ENCODE measurements around the gene SLFN12L. TPM values are rescaled to one million over a fixed set of nuclear protein-coding genes. Genes with fewer than 3 reads are reported as not detected.

The SLFN12L gene
- total RNA-seq, 8 experiments from 2014 or later = 0.10 to 0.57 (median 0.19) TPM; not detected in 4

DNA sequence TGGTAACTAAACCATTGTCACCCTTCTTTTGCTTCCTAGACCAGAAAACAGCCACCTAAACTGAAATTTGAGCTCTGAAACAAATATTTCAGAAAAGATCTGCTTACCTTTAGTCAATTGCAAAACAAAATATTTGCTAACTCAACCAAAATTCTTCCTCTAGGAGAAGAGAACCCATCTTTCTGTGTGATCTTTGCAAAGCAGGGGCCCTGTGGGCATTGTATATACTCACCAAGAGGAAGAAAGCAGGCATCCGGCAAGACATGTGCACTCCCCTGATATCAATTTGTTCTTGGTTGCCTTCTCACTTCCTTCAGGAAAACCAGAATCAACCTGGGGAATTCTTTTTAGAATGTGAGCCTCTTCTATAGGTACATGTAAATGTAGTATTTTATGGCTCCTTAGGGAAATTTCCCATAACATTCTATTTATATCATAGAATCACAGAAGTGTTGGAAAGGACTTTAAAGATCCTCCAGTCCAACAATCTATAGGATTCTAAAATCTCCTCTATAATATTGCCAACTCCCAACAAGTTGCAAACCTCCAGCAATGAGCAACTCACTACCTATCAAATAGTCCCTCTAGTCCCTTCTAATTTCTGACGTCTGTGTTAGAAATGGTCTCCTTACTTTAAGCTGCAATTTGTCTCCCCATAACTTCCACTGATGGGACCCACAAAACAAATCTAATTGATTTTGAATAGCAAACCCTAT, 22.2 kb upstream of the SLFN12L start:
- WGBS, 10 experiments = 29 to 100% (median 50%) methylated on average over 1 to 2 of the region's 2 CpGs; no CpG with 5 or more reads in 1 of the 10 experiments
- H3K27ac ChIP-seq = no peak overlapping the region
- no peak overlapping the region for H3K4me3 ChIP-seq
- H3K4me1 ChIP-seq (replicated peaks in 1 of 2) = no peaks in the 10 kb centered on the region
- in situ Hi-C loops (cut with MboI; ENCODE audit: low pct_unique_long_range_greater_than_20kb in 2 of 9, low sequenced_read_pairs in 9 of 9, unreplicated experiment in 9 of 9) = no loop called here
- no peak for ATAC-seq (replicated peaks in 6 of 8)

DNA sequence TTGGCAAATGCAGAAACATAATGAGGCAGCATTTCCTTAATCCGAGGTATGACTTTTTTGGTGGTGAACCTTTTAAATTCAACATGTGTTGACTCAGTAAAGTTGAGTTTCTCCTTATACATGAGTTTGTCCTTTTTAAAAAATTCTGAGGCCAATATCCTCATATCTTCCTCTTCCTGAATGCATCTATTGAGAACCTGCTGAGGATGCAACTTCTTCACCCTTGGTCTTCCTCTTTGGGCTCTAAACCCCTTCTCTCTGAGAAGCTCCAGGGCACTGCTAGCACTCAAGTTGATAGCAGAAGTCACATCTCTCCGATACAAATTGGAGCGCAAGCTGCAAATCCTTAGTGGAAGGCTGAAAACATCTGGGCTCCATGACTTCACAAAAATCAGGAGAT, 19.9 kb upstream of the SLFN12L start:
- Histone ChIP-seq H3K4me1 (replicated peaks in 1 of 2) (no peaks in the 10 kb centered on the region), H3K27ac (no peak overlapping the region), H3K4me3 (no peak overlapping the region)
- WGBS, 10 experiments = 5 to 100% (median 73%) methylated on average over 1 to 3 of the region's 3 CpGs; no CpG with 5 or more reads in 2 of the 10 experiments
- in situ Hi-C loops (cut with MboI; ENCODE audit: low pct_unique_long_range_greater_than_20kb in 2 of 9, low sequenced_read_pairs in 9 of 9, unreplicated experiment in 9 of 9) = no loop called here
- ATAC-seq (replicated peaks in 6 of 8) = no peak

DNA sequence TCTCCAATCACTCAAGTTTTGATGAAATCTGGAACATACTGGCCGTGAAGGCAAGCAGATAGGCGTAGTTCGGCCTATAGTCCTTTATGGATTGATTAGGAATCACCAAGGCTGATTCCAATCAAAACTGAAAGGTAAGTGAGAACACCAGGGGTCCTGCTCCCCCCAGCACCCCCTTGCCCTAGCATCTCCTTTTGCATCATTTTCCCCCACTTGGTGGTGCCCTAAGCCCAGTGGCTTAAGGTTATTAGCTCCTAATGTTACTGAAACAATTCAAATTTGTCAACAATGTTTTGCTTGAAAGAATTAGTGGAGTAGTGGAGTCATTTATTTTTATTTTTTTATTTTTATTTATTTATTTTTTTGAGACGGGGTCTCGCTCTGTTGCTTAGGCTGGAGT, 18.2 kb upstream of the SLFN12L start:
- Histone ChIP-seq H3K4me3 (no peak overlapping the region), H3K4me1 (replicated peaks in 1 of 2) (no peaks in the 10 kb centered on the region), H3K27ac (no peak overlapping the region)
- in situ Hi-C loops (cut with MboI; ENCODE audit: low pct_unique_long_range_greater_than_20kb in 2 of 9, low sequenced_read_pairs in 9 of 9, unreplicated experiment in 9 of 9) = no loop called here
- 29 to 93% (median 53%) methylated on average over 2 to 5 of the region's 5 CpGs; no CpG with 5 or more reads in 1 of the 10 experiments for WGBS, 10 experiments
- ATAC-seq (replicated peaks in 6 of 8) = no peak

DNA sequence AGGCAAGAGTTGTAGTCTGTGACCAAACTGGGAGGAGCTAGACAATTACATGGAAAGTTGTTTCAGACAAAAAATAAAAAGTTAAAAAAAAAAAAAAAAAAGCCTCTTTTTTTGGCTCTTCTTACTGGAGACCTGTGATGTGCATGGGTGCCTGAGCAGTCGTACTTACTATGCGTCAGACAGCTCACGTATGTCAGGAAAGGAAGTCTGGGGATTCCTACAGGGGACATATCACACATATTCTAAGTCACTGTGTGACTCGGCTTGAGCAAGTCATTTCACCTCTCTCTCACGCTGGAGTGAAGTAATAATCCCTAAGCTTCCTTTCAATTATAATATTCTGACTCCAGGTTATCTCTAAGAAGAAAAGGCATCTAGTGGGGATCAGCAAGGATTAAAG, 17.2 kb upstream of the SLFN12L start:
- H3K4me1 ChIP-seq (replicated peaks in 1 of 2) = no peaks in the 10 kb centered on the region
- in situ Hi-C loops (cut with MboI; ENCODE audit: low pct_unique_long_range_greater_than_20kb in 2 of 9, low sequenced_read_pairs in 9 of 9, unreplicated experiment in 9 of 9) = no loop called here
- no peak overlapping the region for H3K27ac ChIP-seq
- no peak overlapping the region for H3K4me3 ChIP-seq
- ATAC-seq (replicated peaks in 6 of 8) = peak in 1 of 8 experiments; percentile 14
- 4 to 100% (median 64%) methylated on average over 1 to 5 of the region's 5 CpGs; no CpG with 5 or more reads in 2 of the 10 experiments for WGBS, 10 experiments

DNA sequence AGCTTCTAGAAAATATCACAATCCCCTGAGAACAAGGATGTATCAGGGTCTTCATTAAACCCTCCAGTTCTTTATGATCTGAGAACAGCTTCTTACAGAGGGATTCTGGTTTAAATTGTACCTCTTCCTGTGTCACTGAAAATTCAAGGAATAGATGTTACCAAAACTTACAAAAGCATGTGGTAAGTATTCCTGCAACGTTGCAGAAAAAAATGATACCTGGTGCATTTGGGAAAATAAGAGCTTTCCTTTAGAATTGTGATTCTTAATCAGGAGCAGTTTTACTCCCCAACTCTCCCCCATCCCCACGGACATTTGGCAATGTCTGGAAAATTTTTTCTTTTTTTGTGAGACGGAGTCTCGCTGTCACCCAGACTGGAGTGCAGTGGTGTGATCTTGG, 15.8 kb upstream of the SLFN12L start:
- Histone ChIP-seq H3K4me1 (replicated peaks in 1 of 2) (no peaks in the 10 kb centered on the region), H3K4me3 (no peak overlapping the region), H3K27ac (no peak overlapping the region)
- WGBS, 10 experiments = 0 to 86% (median 70%) methylated on average over 1 to 2 of the region's 4 CpGs; no CpG with 5 or more reads in 1 of the 10 experiments
- ATAC-seq (replicated peaks in 6 of 8) = no peak
- in situ Hi-C loops (cut with MboI; ENCODE audit: low pct_unique_long_range_greater_than_20kb in 2 of 9, low sequenced_read_pairs in 9 of 9, unreplicated experiment in 9 of 9) = no loop called here

DNA sequence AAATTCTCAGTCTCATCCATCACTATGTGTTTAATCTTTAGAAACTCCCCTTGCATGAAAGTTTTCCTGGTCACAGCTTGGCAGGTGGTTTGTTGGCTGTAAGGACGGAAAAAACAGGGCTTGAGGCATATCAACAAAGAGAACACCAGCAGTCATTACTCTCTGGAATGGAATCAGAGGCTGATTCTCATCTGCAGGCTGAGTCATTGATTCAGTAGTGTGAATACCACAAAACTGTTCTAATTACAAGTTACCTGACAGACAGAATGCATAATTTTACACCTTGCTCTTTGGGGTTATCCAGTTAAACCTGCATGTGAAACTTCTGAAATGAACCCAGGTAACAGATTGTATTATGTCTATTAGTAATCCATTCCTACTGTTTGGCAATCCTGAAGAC, 11.5 kb upstream of the SLFN12L start:
- no peaks in the 10 kb centered on the region for H3K4me1 ChIP-seq (replicated peaks in 1 of 2)
- no peak for ATAC-seq (replicated peaks in 6 of 8)
- in situ Hi-C loops (cut with MboI; ENCODE audit: low pct_unique_long_range_greater_than_20kb in 2 of 9, low sequenced_read_pairs in 9 of 9, unreplicated experiment in 9 of 9) = loop anchor here in 6 of 9 experiments (25.0 kb wide), 3 partner anchors 237 to 1137 kb away; no protein-coding TSS in a partner anchor
- 11 to 73% (median 17%) methylated on average over 1 of the region's 1 CpG; no CpG with 5 or more reads in 7 of the 10 experiments for WGBS, 10 experiments
- H3K4me3 ChIP-seq = no peak overlapping the region
- no peak overlapping the region for H3K27ac ChIP-seq

DNA sequence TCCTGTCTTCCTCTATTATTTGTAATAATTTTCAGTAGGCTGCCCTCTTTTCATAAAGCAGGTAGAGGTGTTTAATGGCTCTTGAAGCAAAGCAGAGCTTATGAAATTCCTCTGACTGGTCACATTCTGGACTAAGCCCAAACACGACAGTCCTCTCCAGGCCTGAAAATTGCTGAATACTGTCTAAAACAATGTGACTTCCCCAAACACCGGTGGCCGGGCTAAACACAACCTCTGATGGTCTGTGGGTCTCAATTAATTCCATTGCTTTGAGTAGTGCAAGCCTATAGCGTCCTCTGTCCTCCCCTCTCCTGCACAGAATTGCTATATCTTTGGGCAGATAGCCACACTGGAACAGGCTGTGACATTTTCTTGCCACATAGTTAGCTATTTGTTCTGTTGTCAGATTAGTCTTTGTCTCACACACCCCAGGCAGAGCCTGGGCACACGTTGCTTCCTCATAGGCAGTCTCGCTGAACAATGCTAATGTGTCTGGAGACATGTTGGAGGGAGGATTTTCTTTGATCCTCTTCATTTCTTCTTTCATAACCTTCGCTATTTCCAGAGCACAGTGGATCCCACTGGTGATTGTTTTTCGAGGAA, 10.8 kb upstream of the SLFN12L start:
- no peaks in the 10 kb centered on the region for H3K4me1 ChIP-seq (replicated peaks in 1 of 2)
- in situ Hi-C loops (cut with MboI; ENCODE audit: low pct_unique_long_range_greater_than_20kb in 2 of 9, low sequenced_read_pairs in 9 of 9, unreplicated experiment in 9 of 9) = loop anchor here in 6 of 9 experiments (25.0 kb wide), 3 partner anchors 236 to 1136 kb away; no protein-coding TSS in a partner anchor
- no peak overlapping the region for H3K27ac ChIP-seq
- 5 to 93% (median 33%) methylated on average over 3 to 6 of the region's 8 CpGs; no CpG with 5 or more reads in 3 of the 10 experiments for WGBS, 10 experiments
- no peak for ATAC-seq (replicated peaks in 6 of 8)
- no peak overlapping the region for H3K4me3 ChIP-seq

DNA sequence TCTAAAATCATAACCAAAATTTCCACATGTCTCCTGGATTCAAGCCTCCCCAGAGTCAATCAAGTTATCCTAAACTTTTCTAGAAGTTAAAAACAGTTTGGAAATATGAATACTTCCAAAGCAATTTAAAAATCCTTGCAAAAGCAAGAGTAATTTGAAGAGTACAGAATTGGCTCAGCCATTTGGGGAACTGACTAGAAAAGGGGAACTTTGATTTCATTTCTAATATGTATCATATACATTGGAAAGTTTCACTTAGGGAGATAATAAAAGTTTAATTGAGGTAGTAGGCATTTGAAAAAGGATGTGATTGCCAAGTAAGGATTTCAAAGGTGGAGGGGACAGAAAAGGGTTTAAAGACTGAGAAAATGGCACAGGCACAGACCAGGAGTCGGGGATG, 9.0 kb upstream of the SLFN12L start:
- no peak overlapping the region for H3K4me3 ChIP-seq
- in situ Hi-C loops (cut with MboI; ENCODE audit: low pct_unique_long_range_greater_than_20kb in 2 of 9, low sequenced_read_pairs in 9 of 9, unreplicated experiment in 9 of 9) = loop anchor here in 6 of 9 experiments (25.0 kb wide), 3 partner anchors 234 to 1134 kb away; no protein-coding TSS in a partner anchor
- H3K27ac ChIP-seq = no peak overlapping the region
- WGBS, 10 experiments = 0 to 100% (median 19%) methylated on average over 1 of the region's 1 CpG; no CpG with 5 or more reads in 4 of the 10 experiments
- no peak for ATAC-seq (replicated peaks in 6 of 8)
- H3K4me1 ChIP-seq (replicated peaks in 1 of 2) = no peaks in the 10 kb centered on the region

DNA sequence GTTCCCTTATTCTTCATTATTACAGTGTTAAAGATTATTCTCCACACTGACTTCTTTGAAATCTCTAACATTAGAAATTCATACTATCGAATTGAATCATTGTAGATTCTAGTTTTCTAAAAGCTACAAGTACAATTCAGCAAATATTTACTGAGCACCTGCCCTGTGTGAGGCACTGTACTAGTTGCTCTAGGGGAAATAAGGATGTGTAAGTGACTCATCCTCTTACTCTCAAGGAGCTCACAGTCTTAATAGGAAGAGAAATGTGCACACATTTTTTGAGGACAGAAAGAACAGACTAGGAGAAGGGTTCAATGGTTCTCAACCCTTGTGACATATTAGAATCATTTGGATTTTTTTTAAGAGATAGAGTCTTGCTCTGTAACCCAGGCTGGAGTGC, 7.7 kb upstream of the SLFN12L start:
- WGBS, 10 experiments = 0 to 89% (median 35%) methylated on average over 1 of the region's 1 CpG; no CpG with 5 or more reads in 2 of the 10 experiments
- Histone ChIP-seq H3K4me1 (replicated peaks in 1 of 2) (no peaks in the 10 kb centered on the region), H3K27ac (no peak overlapping the region), H3K4me3 (no peak overlapping the region)
- no peak for ATAC-seq (replicated peaks in 6 of 8)
- in situ Hi-C loops (cut with MboI; ENCODE audit: low pct_unique_long_range_greater_than_20kb in 2 of 9, low sequenced_read_pairs in 9 of 9, unreplicated experiment in 9 of 9) = loop anchor here in 6 of 9 experiments (25.0 kb wide), 3 partner anchors 233 to 1133 kb away; no protein-coding TSS in a partner anchor

DNA sequence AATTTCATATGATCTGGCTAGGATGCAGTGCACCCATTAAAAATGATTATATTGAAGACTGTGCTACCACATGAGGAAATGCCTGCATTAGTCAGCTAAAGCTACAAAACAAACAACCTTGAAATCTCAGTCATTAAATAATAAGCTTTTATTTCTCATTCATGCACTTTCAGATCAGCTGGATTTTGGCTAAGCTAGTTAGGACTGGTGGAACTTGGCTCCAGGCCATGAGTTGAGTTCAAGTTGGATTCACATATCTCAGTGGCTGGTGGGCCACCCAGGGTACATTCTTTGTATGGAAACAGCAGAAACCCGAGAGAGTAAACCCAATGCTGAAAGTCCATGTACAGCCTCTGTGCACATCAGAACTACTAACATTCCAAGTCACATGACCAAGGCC, 6.4 kb upstream of the SLFN12L start:
- no peaks in the 10 kb centered on the region for H3K4me1 ChIP-seq (replicated peaks in 1 of 2)
- ATAC-seq (replicated peaks in 6 of 8) = no peak
- in situ Hi-C loops (cut with MboI; ENCODE audit: low pct_unique_long_range_greater_than_20kb in 2 of 9, low sequenced_read_pairs in 9 of 9, unreplicated experiment in 9 of 9) = loop anchor here in 6 of 9 experiments (25.0 kb wide), 3 partner anchors 232 to 1132 kb away; no protein-coding TSS in a partner anchor
- no peak overlapping the region for H3K4me3 ChIP-seq
- no peak overlapping the region for H3K27ac ChIP-seq
- WGBS, 10 experiments = 0 to 80% (median 57%) methylated on average over 1 of the region's 1 CpG; no CpG with 5 or more reads in 5 of the 10 experiments

DNA sequence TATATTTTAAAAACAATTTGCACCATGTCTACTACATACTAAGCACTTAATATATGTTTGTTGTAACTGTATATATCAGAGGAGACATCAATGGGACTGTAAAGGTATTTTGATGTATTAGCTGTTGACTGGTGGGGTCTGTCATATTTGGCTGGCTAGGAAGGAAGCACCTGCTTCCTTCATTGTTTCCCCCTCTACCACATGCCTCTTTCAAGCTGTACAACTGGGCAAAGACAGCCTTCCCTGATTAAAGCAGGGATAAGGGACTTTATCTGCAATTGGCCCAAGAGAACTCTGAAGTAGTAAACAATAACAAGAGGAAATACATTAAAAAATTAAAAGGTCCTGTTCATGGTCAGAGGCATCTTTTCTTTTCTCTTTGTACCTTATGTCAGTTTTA, 5.5 kb upstream of the SLFN12L start:
- Histone ChIP-seq H3K4me3 (no peak overlapping the region), H3K27ac (no peak overlapping the region), H3K4me1 (replicated peaks in 1 of 2) (no peaks in the 10 kb centered on the region)
- ATAC-seq (replicated peaks in 6 of 8) = no peak
- in situ Hi-C loops (cut with MboI; ENCODE audit: low pct_unique_long_range_greater_than_20kb in 2 of 9, low sequenced_read_pairs in 9 of 9, unreplicated experiment in 9 of 9) = loop anchor here in 6 of 9 experiments (25.0 kb wide), 3 partner anchors 231 to 1131 kb away; no protein-coding TSS in a partner anchor

DNA sequence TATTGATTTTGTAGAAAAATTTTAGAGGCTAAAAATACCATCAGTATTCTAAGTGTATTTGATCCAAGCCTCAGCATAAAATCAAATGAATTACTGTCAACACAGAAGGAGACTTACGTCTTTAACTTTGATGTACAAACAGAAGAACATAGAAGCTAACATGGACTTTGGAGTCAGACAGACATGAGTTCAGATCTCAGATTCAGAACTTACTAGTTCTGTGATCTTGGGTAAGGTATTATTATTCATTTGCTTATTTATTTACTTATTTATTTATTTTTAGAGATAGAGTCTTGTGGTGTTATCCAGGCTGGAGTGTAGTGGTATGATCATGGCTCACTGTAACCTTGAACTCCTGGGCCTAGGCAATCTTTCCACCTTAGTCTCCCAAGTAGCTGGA, 4.0 kb upstream of the SLFN12L start:
- Histone ChIP-seq H3K27ac (no peak overlapping the region), H3K4me3 (no peak overlapping the region), H3K4me1 (replicated peaks in 1 of 2) (no peaks in the 10 kb centered on the region)
- in situ Hi-C loops (cut with MboI; ENCODE audit: low pct_unique_long_range_greater_than_20kb in 2 of 9, low sequenced_read_pairs in 9 of 9, unreplicated experiment in 9 of 9) = loop anchor here in 6 of 9 experiments (25.0 kb wide), 3 partner anchors 229 to 1129 kb away; no protein-coding TSS in a partner anchor
- WGBS, 10 experiments = 60 to 79% (median 77%) methylated on average over 1 of the region's 1 CpG; no CpG with 5 or more reads in 6 of the 10 experiments
- no peak for ATAC-seq (replicated peaks in 6 of 8)

Measured in motor neuron (in vitro differentiated cells).